CD4-positive, alpha-beta memory T cell (primary cell): ENCODE data around the gene RGS7. TPM values are rescaled to one million over a fixed set of nuclear protein-coding genes. Genes with fewer than 3 reads are reported as not detected.
"Not testable (repeated sequence)": the region's sequence is repeated elsewhere in the genome, so short reads cannot be mapped to it uniquely, and the experiment has no call there.

Experiments used
- CTCF ChIA-PET: fragments of 350-600 bp; sonication (Branson Sonifier 250); formaldehyde crosslinking; loops from one replicate; lab custom pipeline; 2021; ENCODE audit warnings: inconsistent platforms; ENCODE audit not compliant: partially characterized antibody; lab: Charles Lee
- POLR2A ChIA-PET: fragments of 350-600 bp; sonication (Branson Sonifier 250); formaldehyde crosslinking; loops from one replicate; lab custom pipeline; 2021; ENCODE audit not compliant: partially characterized antibody; lab: Charles Lee
- DNase-seq, 5 donors: peaks; one replicate each; pipeline versions ENCODE4 v3.0.0 to v3.0.0-alpha.2; 2020 to 2022; ENCODE audit warnings: mixed read lengths in 1 of 5
- H3K27ac ChIP-seq: one replicate; pipeline ENCODE4 v1.7.0; 2013; ENCODE audit warnings: low read depth, low read length
- H3K27me3 ChIP-seq: 2 replicates; pipeline ENCODE4 v1.7.0; 2013; ENCODE audit warnings: mild to moderate bottlenecking, low read length, moderate library complexity; ENCODE audit not compliant: insufficient read depth
- H3K36me3 ChIP-seq: 2 replicates; pipeline ENCODE4 v1.7.0; 2013; ENCODE audit warnings: mild to moderate bottlenecking, low read length, moderate library complexity; ENCODE audit not compliant: insufficient read depth
- H3K4me1 ChIP-seq: 2 replicates; pipeline ENCODE4 v1.7.0; 2013; ENCODE audit warnings: mild to moderate bottlenecking, low read length, moderate library complexity; ENCODE audit not compliant: insufficient read depth
- H3K4me3 ChIP-seq, 2 donors: one replicate each; pipeline ENCODE4 v1.7.0; 2013; ENCODE audit warnings: low read length in 2 of 2, mild to moderate bottlenecking in 1 of 2
- H3K9me3 ChIP-seq, 2 donors: one replicate each; pipeline ENCODE4 v1.7.0; 2013; ENCODE audit warnings: low read length in 2 of 2, control low read depth in 1 of 2; ENCODE audit not compliant: control insufficient read depth in 1 of 2
- H3K27ac Mint-ChIP-seq, 7 donors: one replicate each; pipeline ENCODE4 v1.8.0; 2020 to 2021; ENCODE audit warnings: mixed read lengths in 7 of 7, mild to moderate bottlenecking in 6 of 7, inconsistent platforms in 3 of 7, moderate library complexity in 3 of 7
- H3K27me3 Mint-ChIP-seq, 2 donors: one replicate each; pipeline ENCODE4 v1.8.0; 2020 to 2021; ENCODE audit warnings: mixed read lengths in 2 of 2
- H3K36me3 Mint-ChIP-seq, 2 donors: one replicate each; pipeline ENCODE4 v1.8.0; 2020 to 2021; ENCODE audit warnings: mixed read lengths in 2 of 2, inconsistent platforms in 1 of 2, mild to moderate bottlenecking in 1 of 2
- H3K4me1 Mint-ChIP-seq, 4 donors: one replicate each; pipeline ENCODE4 v1.8.0; 2020 to 2021; ENCODE audit warnings: mixed read lengths in 4 of 4, mild to moderate bottlenecking in 1 of 4
- H3K4me3 Mint-ChIP-seq, 8 donors: one replicate each; pipeline ENCODE4 v1.8.0; 2020 to 2021; ENCODE audit warnings: mixed read lengths in 8 of 8, mild to moderate bottlenecking in 7 of 8, moderate library complexity in 6 of 8, inconsistent platforms in 3 of 8
- H3K9me3 Mint-ChIP-seq, 8 donors: one replicate each; pipeline ENCODE4 v1.8.0; 2020 to 2021; ENCODE audit warnings: mixed read lengths in 8 of 8, mild to moderate bottlenecking in 5 of 8, inconsistent platforms in 3 of 8, moderate library complexity in 1 of 8
- intact Hi-C: fragments of 100-400 bp; cut with micrococcal nuclease; formaldehyde crosslinking; loops from one replicate; pipeline ENCODE4 v1.15.1; 2023
- polyA plus RNA-seq, 2 donors: library from polyadenylated mRNA; unstranded; fragments of 300-500 nt; fragmentation: Illumina TruSeq; gene quantifications; one replicate each; pipeline ENCODE4 v1.2.3, GENCODE V29; 2021
- total RNA-seq, 2 experiments: library from RNA; stranded (reverse); gene quantifications; one replicate each; pipeline ENCODE4 v1.2.3, GENCODE V29; 2021

RGS7 gene
- total and polyA plus RNA-seq, 4 experiments from 2014 or later = not detected

DNA sequence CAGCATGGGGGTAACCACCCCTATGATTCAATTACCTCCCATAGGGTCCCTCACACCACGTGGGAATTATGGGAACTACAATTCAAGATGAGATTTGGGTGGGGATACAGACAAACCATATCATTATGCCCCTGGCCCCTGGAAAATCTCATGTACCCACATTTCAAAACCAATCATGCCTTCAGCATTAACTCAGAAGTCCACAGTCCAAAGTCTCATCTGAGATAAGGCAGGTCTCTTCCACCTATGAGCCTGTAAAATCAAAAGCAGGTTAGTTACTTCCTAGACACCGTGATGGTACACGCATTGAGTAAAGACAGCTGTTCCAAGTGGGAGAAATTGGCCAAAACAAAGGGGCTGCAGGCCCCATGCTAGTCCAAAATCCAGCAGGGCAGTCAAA lies 215.4 kb downstream of the RGS7 start:
- POLR2A ChIA-PET, H3K27ac ChIP-seq, H3K9me3 Mint-ChIP-seq, H3K4me3 ChIP-seq, H3K36me3 ChIP-seq, H3K36me3 Mint-ChIP-seq, H3K27me3 Mint-ChIP-seq, DNase-seq, H3K27me3 ChIP-seq, H3K4me3 Mint-ChIP-seq, H3K4me1 Mint-ChIP-seq, intact Hi-C loops, H3K4me1 ChIP-seq, CTCF ChIA-PET, H3K9me3 ChIP-seq, H3K27ac Mint-ChIP-seq: not testable (repeated sequence)

GRCh38 chr1:241140670-241141069 lies 216.3 kb downstream of the RGS7 start:
- ChIA-PET POLR2A (no interaction called here), CTCF (no interaction called here)
- Mint-ChIP-seq H3K27me3 (no peaks in the 10 kb centered on the region), H3K36me3 (peaks cover 0 to 3% of the 10 kb centered on the region in 2 donors), H3K4me3 (no peak overlapping the region), H3K4me1 (peaks cover 0 to 1% (median 0%) of the 10 kb centered on the region in 4 donors), H3K27ac (no peak overlapping the region), H3K9me3 (peaks cover 0 to 8% (median 3%) of the 10 kb centered on the region in 8 donors)
- Histone ChIP-seq H3K9me3 (no peaks in the 10 kb centered on the region), H3K27ac (no peak overlapping the region), H3K27me3 (no peaks in the 10 kb centered on the region), H3K4me1 (no peaks in the 10 kb centered on the region), H3K36me3 (no peaks in the 10 kb centered on the region), H3K4me3 (no peak overlapping the region)
- intact Hi-C loops = no loop called here
- no peak for DNase-seq

DNA sequence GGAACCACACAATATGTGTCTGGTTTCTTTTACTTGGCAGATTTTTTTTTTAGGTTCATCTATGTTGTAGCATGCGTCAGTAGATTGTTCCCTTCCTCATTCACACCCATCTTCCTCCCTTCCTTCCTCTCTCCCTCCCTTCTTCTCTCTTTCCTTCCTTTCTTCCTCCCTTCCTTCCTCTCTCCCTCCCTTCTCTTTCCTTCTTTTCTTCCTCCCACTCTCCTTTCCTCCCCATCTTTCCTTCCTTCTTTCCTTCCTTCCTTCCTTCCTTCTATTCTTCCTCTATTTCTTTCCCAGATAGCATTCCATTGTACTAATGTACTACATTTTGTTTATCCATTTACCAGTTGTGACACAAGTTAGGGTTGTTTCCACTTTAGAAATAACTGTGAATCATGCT lies 218.0 kb downstream of the RGS7 start:
- intact Hi-C loops = no loop called here
- H3K36me3 Mint-ChIP-seq = peaks cover 0 to 3% of the 10 kb centered on the region in 2 donors
- H3K36me3 ChIP-seq = no peaks in the 10 kb centered on the region
- H3K9me3 ChIP-seq = no peaks in the 10 kb centered on the region
- H3K4me1 Mint-ChIP-seq = no peaks in the 10 kb centered on the region
- H3K4me3 Mint-ChIP-seq = peak overlapping the region in 1 of 8 donors; percentile 37
- peaks cover 0 to 9% (median 3%) of the 10 kb centered on the region in 8 donors for H3K9me3 Mint-ChIP-seq
- H3K27me3 Mint-ChIP-seq = no peaks in the 10 kb centered on the region
- H3K4me1 ChIP-seq = no peaks in the 10 kb centered on the region
- DNase-seq = no peak
- H3K27ac Mint-ChIP-seq = no peak overlapping the region
- H3K27me3 ChIP-seq = no peaks in the 10 kb centered on the region
- H3K4me3 ChIP-seq = no peak overlapping the region
- POLR2A ChIA-PET = no interaction called here
- CTCF ChIA-PET = no interaction called here
- H3K27ac ChIP-seq = no peak overlapping the region

GRCh38 chr1:241138248-241138647 lies 218.8 kb downstream of the RGS7 start:
- Histone ChIP-seq H3K27me3 (no peaks in the 10 kb centered on the region), H3K4me3 (no peak overlapping the region), H3K27ac (no peak overlapping the region), H3K9me3 (no peaks in the 10 kb centered on the region), H3K36me3 (no peaks in the 10 kb centered on the region), H3K4me1 (no peaks in the 10 kb centered on the region)
- no peaks in the 10 kb centered on the region for H3K4me1 Mint-ChIP-seq
- H3K36me3 Mint-ChIP-seq = peaks cover 0 to 3% of the 10 kb centered on the region in 2 donors
- no peak overlapping the region for H3K27ac Mint-ChIP-seq
- CTCF ChIA-PET = no interaction called here
- peaks cover 0 to 10% (median 3%) of the 10 kb centered on the region in 8 donors for H3K9me3 Mint-ChIP-seq
- H3K27me3 Mint-ChIP-seq = no peaks in the 10 kb centered on the region
- no peak overlapping the region for H3K4me3 Mint-ChIP-seq
- DNase-seq = no peak
- POLR2A ChIA-PET = no interaction called here
- intact Hi-C loops = no loop called here

DNA sequence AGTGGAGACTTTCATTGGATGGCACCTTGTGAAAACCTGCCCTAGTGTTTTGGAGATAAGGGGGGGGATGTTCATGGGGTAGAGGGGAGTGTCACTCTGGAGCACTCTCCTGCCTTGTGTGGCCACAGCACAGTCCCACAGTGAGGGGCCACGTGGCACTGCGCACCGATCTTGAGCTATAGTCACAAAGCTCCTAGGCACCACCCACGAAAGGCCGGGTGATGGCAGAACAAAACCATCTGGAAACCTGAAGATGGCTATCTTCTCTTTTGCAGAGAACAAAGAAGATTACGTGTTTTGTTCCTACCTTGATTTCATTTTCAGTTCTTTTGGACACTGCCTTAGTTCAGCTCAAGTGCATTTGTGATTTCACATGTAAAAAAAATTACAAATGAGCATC lies 220.6 kb downstream of the RGS7 start:
- ChIA-PET CTCF (interaction anchor here (0.8 kb wide), 1 partner anchor 10 kb away, joined by 3 read pairs; no protein-coding TSS in a partner anchor), POLR2A (no interaction called here)
- H3K36me3 Mint-ChIP-seq = peaks cover 0 to 2% of the 10 kb centered on the region in 2 donors
- no peak for DNase-seq
- no peaks in the 10 kb centered on the region for H3K27me3 Mint-ChIP-seq
- intact Hi-C loops = no loop called here
- no peak overlapping the region for H3K4me3 Mint-ChIP-seq
- no peak overlapping the region for H3K4me3 ChIP-seq
- no peaks in the 10 kb centered on the region for H3K9me3 ChIP-seq
- H3K4me1 ChIP-seq = no peaks in the 10 kb centered on the region
- no peaks in the 10 kb centered on the region for H3K27me3 ChIP-seq
- peaks cover 0 to 9% (median 4%) of the 10 kb centered on the region in 8 donors for H3K9me3 Mint-ChIP-seq
- no peaks in the 10 kb centered on the region for H3K4me1 Mint-ChIP-seq
- no peak overlapping the region for H3K27ac Mint-ChIP-seq
- H3K36me3 ChIP-seq = no peaks in the 10 kb centered on the region
- H3K27ac ChIP-seq = no peak overlapping the region

GRCh38 chr1:241131636-241132194 lies 225.3 kb downstream of the RGS7 start:
- H3K36me3 Mint-ChIP-seq = no peaks in the 10 kb centered on the region
- H3K27me3 Mint-ChIP-seq = no peaks in the 10 kb centered on the region
- H3K4me3 Mint-ChIP-seq = no peak overlapping the region
- Histone ChIP-seq H3K9me3 (no peaks in the 10 kb centered on the region), H3K36me3 (no peaks in the 10 kb centered on the region), H3K4me1 (no peaks in the 10 kb centered on the region), H3K27ac (no peak overlapping the region), H3K27me3 (no peaks in the 10 kb centered on the region), H3K4me3 (no peak overlapping the region)
- no peak overlapping the region for H3K27ac Mint-ChIP-seq
- no peaks in the 10 kb centered on the region for H3K4me1 Mint-ChIP-seq
- peaks cover 0 to 5% (median 3%) of the 10 kb centered on the region in 8 donors for H3K9me3 Mint-ChIP-seq
- no peak for DNase-seq
- CTCF ChIA-PET = no interaction called here
- intact Hi-C loops = no loop called here
- POLR2A ChIA-PET = no interaction called here

- POLR2A ChIA-PET = no interaction called here
- H3K36me3 ChIP-seq = no peaks in the 10 kb centered on the region
- DNase-seq = no peak
- Mint-ChIP-seq H3K36me3 (no peaks in the 10 kb centered on the region), H3K4me1 (no peaks in the 10 kb centered on the region), H3K4me3 (no peak overlapping the region), H3K27me3 (no peaks in the 10 kb centered on the region), H3K9me3 (peaks cover 0 to 7% (median 2%) of the 10 kb centered on the region in 8 donors), H3K27ac (no peak overlapping the region)
- H3K27me3 ChIP-seq = no peaks in the 10 kb centered on the region
- no peaks in the 10 kb centered on the region for H3K4me1 ChIP-seq
- CTCF ChIA-PET = no interaction called here
- H3K9me3 ChIP-seq = no peaks in the 10 kb centered on the region
- H3K4me3 ChIP-seq = no peak overlapping the region
- intact Hi-C loops = no loop called here
- no peak overlapping the region for H3K27ac ChIP-seq
These were observed 226.1 kb downstream of the RGS7 start for GRCh38 chr1:241130881-241131280.
